Activated CD4-positive, alpha-beta T cell treated with anti-CD3 and anti-CD28 coated beads for 1 hour (primary cell): ENCODE measurements around the gene PHLDA3.

Experiments
- DNase-seq: peaks from one replicate; pipeline ENCODE4 v3.0.0-alpha.2; 2020

PHLDA3 gene

GRCh38 chr1:201468844-201469644, at the start of gene PHLDA3:
TSS of gene PHLDA3 (minus strand) at chr1:201469188. CDS start at chr1:201468786, 402 bp downstream.
- peak; percentile 9 for DNase-seq

GRCh38 chr1:201518071-201518470, 49.1 kb upstream of the PHLDA3 start:
- no peak for DNase-seq

GRCh38 chr1:201517631-201518030, 48.6 kb upstream of the PHLDA3 start:
- DNase-seq: no peak

GRCh38 chr1:201516511-201517127, 47.6 kb upstream of the PHLDA3 start:
- DNase-seq: no peak

- DNase-seq: no peak
Measured at GRCh38 chr1:201515895-201516294, 46.9 kb upstream of the PHLDA3 start.

GRCh38 chr1:201515062-201515750, 46.2 kb upstream of the PHLDA3 start:
- no peak for DNase-seq

GRCh38 chr1:201514466-201514865, 45.5 kb upstream of the PHLDA3 start:
- no peak for DNase-seq

- no peak for DNase-seq
Measured at GRCh38 chr1:201513498-201514243, 44.7 kb upstream of the PHLDA3 start.

GRCh38 chr1:201511941-201512539, 43.1 kb upstream of the PHLDA3 start:
- DNase-seq: no peak

- no peak for DNase-seq
Measured at GRCh38 chr1:201511396-201511940, 42.5 kb upstream of the PHLDA3 start.

- DNase-seq: no peak
Measured at GRCh38 chr1:201510734-201511133, 41.7 kb upstream of the PHLDA3 start.

GRCh38 chr1:201509601-201510374, 40.8 kb upstream of the PHLDA3 start:
- no peak for DNase-seq

- DNase-seq: no peak
Measured at GRCh38 chr1:201508809-201509208, 39.8 kb upstream of the PHLDA3 start.

- DNase-seq: no peak
Measured at GRCh38 chr1:201507360-201507675, 38.3 kb upstream of the PHLDA3 start.

GRCh38 chr1:201506557-201507359, 37.8 kb upstream of the PHLDA3 start, which contains the start of gene CSRP1:
TSS of gene CSRP1 (minus strand) at chr1:201507123. CDS start at chr1:201496303, 10,820 bp downstream.
- peak; percentile 74 for DNase-seq

GRCh38 chr1:201506092-201506491, 37.1 kb upstream of the PHLDA3 start:
- DNase-seq: no peak

- no peak for DNase-seq
Measured at GRCh38 chr1:201505503-201505890, 36.5 kb upstream of the PHLDA3 start.

- DNase-seq: no peak
Measured at GRCh38 chr1:201504799-201505502, 36.0 kb upstream of the PHLDA3 start.

- no peak for DNase-seq
Measured at GRCh38 chr1:201504179-201504631, 35.2 kb upstream of the PHLDA3 start.
